Measurements from ENCODE around the gene BCCIP. TPM values are rescaled to one million over a fixed set of nuclear protein-coding genes. Genes with fewer than 3 reads are reported as not detected.

BCCIP gene
- total RNA-seq: 10 to 100 TPM; 29.5 to 62.0 (median 53.5) TPM

GRCh38 chr10:125822878-125823662 is at the start of gene BCCIP, which contains the start of gene UROS:
Gene BCCIP, plus strand, starts transcription at chr10:125823546. Its CDS starts 12 bp downstream, at chr10:125823558.
Gene UROS, minus strand, starts transcription at chr10:125823258. Its CDS starts 6,759 bp downstream, at chr10:125816499.
- Histone ChIP-seq H3K27ac (peak within 1 kb of the TSS; percentile 87 to 93 (median 92)), H3K36me3 (peaks cover 0 to 22% (median 0%) of the 10 kb centered on the region in 3 donors), H3K4me3 (peak within 1 kb of the TSS; percentile 70 to 97 (median 84)), H3K4me1 (peaks cover 16 to 43% (median 29%) of the 10 kb centered on the region in 3 donors), H3K9me3 (no peaks in the 10 kb centered on the region), H3K27me3 (no peaks in the 10 kb centered on the region)
- intact Hi-C loops (cut with DNase I): no loop called here
- DNase-seq: peak; percentile 54
- WGBS, 2 donors: 0% methylated on average over 36 to 41 of the region's 74 CpGs
- peak in 2 of 6 experiments; percentile 2 to 34 for TF ChIP-seq CTCF (IDR thresholded peaks at IDR 0.05)
- TF ChIP-seq POLR2A (IDR thresholded peaks at IDR 0.05): peak in 3 of 4 donors; percentile 14 to 52 (median 29)

DNA sequence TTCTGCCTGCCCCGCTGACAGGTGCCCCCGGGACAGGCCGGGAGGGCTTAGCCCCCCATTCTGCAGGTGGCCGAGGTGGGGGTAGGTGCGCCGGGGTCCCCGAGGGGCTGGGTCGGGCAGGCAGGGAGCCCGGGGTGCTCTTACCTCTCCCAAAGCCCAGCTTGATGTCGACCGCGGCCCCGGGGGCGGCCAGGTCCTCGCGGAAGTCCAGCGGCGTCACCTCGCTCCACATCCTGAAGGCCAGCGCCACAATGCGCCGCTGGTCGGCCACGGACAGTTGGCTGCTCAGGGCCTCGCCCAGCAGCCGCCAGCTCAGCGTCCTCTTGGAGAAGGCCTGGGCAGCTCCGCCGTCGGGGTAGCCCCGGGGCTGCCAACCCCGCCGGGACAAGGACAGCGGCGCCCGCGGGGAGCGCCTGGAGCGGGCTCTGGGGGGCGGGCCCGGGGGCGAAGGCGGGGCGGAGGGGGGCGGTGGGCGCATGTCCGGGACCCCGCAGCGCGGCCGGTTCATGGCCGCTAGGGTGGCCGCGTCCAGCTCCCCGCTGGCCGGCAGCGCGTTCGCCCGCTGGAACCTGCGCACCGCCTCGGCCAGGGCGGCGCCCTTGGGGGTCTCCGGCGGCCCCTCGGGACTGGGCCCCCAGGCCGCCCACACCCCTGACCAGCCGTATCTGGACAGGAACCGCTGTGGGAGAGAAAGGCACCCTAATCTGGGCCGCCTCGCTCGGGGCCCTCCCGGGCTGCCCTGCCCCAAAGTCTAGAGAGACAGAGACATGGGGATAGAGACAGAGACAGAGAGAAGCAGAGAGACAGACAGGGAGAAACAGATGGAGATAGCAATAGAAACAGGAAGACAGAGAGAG is 49.4 kb upstream of the BCCIP start:
- peaks cover 0 to 7% (median 0%) of the 10 kb centered on the region in 3 donors for H3K36me3 ChIP-seq
- DNase-seq: no peak
- no peak for TF ChIP-seq CTCF (IDR thresholded peaks at IDR 0.05)
- no peak for TF ChIP-seq POLR2A (IDR thresholded peaks at IDR 0.05)
- no peaks in the 10 kb centered on the region for H3K9me3 ChIP-seq
- H3K4me3 ChIP-seq: no peak overlapping the region
- H3K4me1 ChIP-seq: no peaks in the 10 kb centered on the region
- H3K27me3 ChIP-seq: peaks cover 0 to 8% (median 0%) of the 10 kb centered on the region in 4 donors
- WGBS, 2 donors: 76 to 95% methylated on average over 10 to 15 of the region's 75 CpGs
- intact Hi-C loops (cut with DNase I): no loop called here
- H3K27ac ChIP-seq: no peak overlapping the region

DNA sequence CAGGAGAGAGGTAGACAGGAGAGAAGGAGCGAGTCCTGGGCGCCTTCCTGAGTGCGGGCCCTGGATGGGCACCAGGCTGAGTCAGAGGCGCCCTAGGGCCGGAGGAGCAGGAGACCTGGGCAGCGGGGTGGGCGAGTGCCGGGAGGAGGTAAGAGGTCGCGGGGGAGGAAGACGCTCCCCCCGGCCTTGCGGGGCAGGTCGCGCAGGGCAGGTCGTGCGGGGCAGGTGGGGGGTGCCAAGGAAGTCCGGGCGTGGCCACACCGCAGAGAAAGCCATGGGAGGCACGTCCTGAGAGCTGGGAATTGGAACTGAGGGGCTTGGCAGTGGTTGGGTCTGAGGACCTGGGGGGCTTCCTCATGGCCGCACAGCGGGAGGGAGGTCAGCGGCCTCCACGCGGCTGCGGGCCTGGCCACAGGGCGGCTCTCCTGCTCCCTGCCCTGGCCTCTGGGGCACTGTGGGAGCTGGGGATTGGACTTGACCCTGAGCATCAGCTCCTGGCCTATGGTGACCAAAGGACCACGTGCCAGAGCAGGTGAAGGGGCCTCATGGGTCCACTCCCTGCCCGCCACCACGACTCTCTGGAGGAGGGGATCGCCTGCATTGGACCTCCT is 48.7 kb upstream of the BCCIP start:
- 85 to 89% methylated on average over 26 to 28 of the region's 32 CpGs for WGBS, 2 donors

DNA sequence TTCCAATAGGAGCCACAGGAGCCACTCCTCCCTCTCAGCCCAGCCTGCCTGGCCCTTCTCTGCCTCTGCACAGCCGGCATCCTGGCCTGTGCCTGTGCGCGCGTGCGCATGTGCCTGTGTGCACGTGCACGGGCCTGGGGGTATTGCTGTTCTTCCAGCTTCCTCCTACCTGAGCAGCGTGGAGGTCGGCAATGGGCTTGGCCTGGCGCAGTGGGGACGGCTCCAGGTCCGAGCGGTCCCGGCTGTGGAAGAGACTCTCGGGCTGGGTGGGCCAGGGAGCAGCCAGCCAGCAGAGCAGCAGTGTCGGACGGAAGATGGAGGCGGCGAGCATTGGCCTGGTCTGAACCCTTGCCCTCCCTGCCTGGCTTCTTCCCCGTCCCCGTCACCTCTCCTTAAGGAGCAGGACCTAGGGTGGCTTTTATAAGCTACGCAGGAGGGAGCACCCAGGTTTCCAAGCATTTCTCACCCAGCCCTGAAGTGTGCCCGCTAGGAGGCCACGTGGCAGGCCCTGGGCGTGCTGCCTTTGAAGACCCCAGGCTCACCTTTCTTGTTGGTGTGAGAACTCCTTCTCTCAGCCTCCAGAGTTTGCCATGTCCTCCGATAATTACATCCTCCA is 47.7 kb upstream of the BCCIP start, which contains the start of gene MMP21:
Gene MMP21, minus strand, starts transcription at position 331 of the 616 bp plus-strand sequence. Its CDS starts 0 bp downstream, at position 331.
- TF ChIP-seq POLR2A (IDR thresholded peaks at IDR 0.05): no peak
- no peak for TF ChIP-seq CTCF (IDR thresholded peaks at IDR 0.05)
- 84 to 92% methylated on average over 10 to 17 of the region's 26 CpGs for WGBS, 2 donors
- Histone ChIP-seq H3K4me1 (no peaks in the 10 kb centered on the region), H3K4me3 (no peak within 1 kb of the TSS), H3K36me3 (no peaks in the 10 kb centered on the region), H3K27ac (no peak within 1 kb of the TSS), H3K9me3 (no peaks in the 10 kb centered on the region), H3K27me3 (peaks cover 0 to 8% (median 0%) of the 10 kb centered on the region in 4 donors)
- intact Hi-C loops (cut with DNase I): no loop called here
- no peak for DNase-seq

More for the DNA sequence above, 48.7 kb upstream of the BCCIP start:
- no peak overlapping the region for H3K27ac ChIP-seq
- H3K27me3 ChIP-seq: peaks cover 0 to 8% (median 0%) of the 10 kb centered on the region in 4 donors
- H3K4me1 ChIP-seq: no peaks in the 10 kb centered on the region
- intact Hi-C loops (cut with DNase I): no loop called here
- H3K9me3 ChIP-seq: no peaks in the 10 kb centered on the region
- TF ChIP-seq POLR2A (IDR thresholded peaks at IDR 0.05): no peak
- TF ChIP-seq CTCF (IDR thresholded peaks at IDR 0.05): no peak
- DNase-seq: no peak
- H3K4me3 ChIP-seq: no peak overlapping the region
- H3K36me3 ChIP-seq: no peaks in the 10 kb centered on the region

Data from esophagus squamous epithelium (tissue), 5 donors.